Measurements from ENCODE around the gene FOXA2.

DNA sequence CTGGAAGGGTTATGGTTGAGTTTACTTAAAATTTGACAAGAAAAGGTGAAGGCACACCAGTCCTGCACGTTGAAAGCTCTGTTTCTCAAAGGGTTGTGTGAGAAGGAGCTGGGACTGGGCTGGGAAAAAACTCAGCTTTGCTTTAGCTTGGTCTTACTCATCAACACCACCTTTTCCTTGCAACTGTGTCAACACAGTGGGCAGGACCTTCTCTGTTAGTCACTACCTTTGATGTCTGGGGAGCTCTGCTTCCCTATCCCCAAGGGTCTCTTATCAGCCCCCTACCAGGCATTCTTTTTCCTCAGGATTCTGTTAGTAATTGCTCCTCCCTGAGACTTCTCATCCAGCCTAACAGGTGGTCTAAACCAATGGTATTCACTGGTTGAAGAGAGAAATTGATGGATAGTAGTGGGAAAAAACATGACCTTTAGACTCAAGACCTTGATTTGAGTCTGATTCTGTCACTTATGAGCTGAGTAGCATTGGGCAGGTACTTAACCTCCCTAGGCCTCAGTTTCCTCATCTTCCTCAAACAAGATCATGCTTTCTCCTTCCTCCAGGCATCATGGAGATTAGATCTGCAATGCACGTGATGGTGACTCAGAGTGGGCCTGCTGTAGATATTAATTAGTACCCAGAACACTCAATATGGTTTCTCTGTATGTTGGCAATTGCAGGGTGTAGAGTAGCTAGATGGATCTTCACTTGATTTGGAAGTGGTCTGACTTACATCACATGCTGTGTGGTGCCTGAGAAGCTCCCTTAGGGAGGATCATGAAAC, 17.2 kb upstream of the FOXA2 start:
- TF ChIP-seq SIN3A (IDR thresholded peaks at IDR 0.05; ENCODE audit: borderline replicate concordance, low read depth, low read length): no peak
- TF ChIP-seq, protein P1, sequence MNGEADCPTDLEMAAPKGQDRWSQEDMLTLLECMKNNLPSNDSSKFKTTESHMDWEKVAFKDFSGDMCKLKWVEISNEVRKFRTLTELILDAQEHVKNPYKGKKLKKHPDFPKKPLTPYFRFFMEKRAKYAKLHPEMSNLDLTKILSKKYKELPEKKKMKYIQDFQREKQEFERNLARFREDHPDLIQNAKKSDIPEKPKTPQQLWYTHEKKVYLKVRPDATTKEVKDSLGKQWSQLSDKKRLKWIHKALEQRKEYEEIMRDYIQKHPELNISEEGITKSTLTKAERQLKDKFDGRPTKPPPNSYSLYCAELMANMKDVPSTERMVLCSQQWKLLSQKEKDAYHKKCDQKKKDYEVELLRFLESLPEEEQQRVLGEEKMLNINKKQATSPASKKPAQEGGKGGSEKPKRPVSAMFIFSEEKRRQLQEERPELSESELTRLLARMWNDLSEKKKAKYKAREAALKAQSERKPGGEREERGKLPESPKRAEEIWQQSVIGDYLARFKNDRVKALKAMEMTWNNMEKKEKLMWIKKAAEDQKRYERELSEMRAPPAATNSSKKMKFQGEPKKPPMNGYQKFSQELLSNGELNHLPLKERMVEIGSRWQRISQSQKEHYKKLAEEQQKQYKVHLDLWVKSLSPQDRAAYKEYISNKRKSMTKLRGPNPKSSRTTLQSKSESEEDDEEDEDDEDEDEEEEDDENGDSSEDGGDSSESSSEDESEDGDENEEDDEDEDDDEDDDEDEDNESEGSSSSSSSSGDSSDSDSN (CRISPR knock-in tag; IDR thresholded peaks at IDR 0.05): no peak
- TF ChIP-seq CTCF (CRISPR knock-in tag; IDR thresholded peaks at IDR 0.05): no peak
- TF ChIP-seq, protein P2, sequence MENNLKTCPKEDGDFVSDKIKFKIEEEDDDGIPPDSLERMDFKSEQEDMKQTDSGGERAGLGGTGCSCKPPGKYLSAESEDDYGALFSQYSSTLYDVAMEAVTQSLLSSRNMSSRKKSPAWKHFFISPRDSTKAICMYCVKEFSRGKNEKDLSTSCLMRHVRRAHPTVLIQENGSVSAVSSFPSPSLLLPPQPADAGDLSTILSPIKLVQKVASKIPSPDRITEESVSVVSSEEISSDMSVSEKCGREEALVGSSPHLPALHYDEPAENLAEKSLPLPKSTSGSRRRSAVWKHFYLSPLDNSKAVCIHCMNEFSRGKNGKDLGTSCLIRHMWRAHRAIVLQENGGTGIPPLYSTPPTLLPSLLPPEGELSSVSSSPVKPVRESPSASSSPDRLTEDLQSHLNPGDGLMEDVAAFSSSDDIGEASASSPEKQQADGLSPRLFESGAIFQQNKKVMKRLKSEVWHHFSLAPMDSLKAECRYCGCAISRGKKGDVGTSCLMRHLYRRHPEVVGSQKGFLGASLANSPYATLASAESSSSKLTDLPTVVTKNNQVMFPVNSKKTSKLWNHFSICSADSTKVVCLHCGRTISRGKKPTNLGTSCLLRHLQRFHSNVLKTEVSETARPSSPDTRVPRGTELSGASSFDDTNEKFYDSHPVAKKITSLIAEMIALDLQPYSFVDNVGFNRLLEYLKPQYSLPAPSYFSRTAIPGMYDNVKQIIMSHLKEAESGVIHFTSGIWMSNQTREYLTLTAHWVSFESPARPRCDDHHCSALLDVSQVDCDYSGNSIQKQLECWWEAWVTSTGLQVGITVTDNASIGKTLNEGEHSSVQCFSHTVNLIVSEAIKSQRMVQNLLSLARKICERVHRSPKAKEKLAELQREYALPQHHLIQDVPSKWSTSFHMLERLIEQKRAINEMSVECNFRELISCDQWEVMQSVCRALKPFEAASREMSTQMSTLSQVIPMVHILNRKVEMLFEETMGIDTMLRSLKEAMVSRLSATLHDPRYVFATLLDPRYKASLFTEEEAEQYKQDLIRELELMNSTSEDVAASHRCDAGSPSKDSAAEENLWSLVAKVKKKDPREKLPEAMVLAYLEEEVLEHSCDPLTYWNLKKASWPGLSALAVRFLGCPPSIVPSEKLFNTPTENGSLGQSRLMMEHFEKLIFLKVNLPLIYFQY (CRISPR knock-in tag; IDR thresholded peaks at IDR 0.05; ENCODE audit: borderline replicate concordance): no peak
- TF ChIP-seq RBM39 (IDR thresholded peaks at IDR 0.05; ENCODE audit: low read depth, low read length, poor library complexity, severe bottlenecking): no peak
- no peak for TF ChIP-seq ETV5 (CRISPR knock-in tag; IDR thresholded peaks at IDR 0.05; ENCODE audit: borderline replicate concordance)
- TF ChIP-seq ZNF207 (IDR thresholded peaks at IDR 0.05; ENCODE audit: borderline replicate concordance): no peak
- TF ChIP-seq MATR3 (CRISPR knock-in tag; IDR thresholded peaks at IDR 0.05): no peak
- no peak for TF ChIP-seq PLSCR1 (CRISPR knock-in tag; IDR thresholded peaks at IDR 0.05; ENCODE audit: borderline replicate concordance)
- TF ChIP-seq, protein P3, sequence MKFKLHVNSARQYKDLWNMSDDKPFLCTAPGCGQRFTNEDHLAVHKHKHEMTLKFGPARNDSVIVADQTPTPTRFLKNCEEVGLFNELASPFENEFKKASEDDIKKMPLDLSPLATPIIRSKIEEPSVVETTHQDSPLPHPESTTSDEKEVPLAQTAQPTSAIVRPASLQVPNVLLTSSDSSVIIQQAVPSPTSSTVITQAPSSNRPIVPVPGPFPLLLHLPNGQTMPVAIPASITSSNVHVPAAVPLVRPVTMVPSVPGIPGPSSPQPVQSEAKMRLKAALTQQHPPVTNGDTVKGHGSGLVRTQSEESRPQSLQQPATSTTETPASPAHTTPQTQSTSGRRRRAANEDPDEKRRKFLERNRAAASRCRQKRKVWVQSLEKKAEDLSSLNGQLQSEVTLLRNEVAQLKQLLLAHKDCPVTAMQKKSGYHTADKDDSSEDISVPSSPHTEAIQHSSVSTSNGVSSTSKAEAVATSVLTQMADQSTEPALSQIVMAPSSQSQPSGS (CRISPR knock-in tag; IDR thresholded peaks at IDR 0.05): no peak
- TF ChIP-seq CCDC6 (CRISPR knock-in tag; IDR thresholded peaks at IDR 0.05): no peak
- TF ChIP-seq ZNF567 (CRISPR knock-in tag; IDR thresholded peaks at IDR 0.05; ENCODE audit: borderline replicate concordance): no peak
- TF ChIP-seq SP4 (CRISPR knock-in tag; IDR thresholded peaks at IDR 0.05): no peak
- TF ChIP-seq ZNF234 (CRISPR knock-in tag; conservative IDR thresholded peaks at IDR 0.05): no peak
